Measurements from ENCODE around the gene ZIC4.

The ZIC4 gene

DNA sequence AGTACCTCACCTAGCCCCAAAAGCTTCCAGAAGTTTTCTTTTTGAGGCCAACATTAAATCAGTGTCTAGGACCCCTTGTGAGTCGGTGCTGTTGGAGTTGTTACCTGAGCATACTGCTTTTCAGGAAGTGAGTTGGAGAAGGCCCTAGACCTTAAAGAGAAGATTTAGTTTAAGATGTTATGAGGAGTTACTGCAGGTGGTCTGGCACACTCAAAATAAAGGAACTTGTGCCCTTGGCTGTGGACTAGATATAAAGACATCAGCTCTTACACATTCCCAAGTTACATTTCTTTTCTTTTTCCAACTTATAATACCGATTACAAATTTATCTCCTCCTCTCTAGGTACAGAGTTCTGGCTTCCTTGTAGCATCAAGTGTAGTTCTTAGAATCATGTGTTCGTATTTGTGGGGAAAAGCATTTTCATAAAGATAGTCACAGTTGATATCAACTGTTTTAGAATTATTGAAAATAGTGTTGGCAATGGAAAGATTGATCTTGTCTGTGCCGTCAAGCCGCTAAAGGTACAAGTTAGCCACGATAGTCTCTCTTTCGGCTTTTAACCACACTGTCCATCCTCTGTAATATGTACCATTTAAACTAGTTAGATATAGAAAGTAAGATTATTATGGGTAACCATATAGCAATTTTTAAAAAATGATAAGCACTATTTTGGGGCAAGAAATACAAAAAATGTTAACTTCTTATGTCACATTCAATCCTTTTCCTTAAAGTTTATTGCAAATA lies 11.4 kb upstream of the ZIC4 start:
- no peak for DNase-seq

DNA sequence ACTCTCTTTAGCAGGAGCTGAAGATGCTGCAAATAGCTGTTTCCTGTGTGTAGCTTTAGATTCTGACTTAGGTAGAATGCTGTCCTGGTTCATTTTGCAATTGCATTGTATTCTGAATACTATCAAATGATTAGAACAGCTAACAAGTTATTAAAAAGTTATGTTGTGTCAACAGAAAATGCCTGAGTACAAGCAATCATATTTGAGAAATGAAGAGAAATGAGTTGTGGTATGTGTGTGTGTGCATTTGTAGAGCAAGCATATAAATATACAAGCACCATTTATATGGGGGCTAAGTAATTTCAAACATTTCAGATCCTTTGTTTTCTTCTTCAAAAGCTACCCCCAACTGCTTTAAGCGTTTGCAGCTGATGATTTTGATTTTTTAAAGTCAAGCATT lies 10.6 kb upstream of the ZIC4 start:
- no peak for DNase-seq

DNA sequence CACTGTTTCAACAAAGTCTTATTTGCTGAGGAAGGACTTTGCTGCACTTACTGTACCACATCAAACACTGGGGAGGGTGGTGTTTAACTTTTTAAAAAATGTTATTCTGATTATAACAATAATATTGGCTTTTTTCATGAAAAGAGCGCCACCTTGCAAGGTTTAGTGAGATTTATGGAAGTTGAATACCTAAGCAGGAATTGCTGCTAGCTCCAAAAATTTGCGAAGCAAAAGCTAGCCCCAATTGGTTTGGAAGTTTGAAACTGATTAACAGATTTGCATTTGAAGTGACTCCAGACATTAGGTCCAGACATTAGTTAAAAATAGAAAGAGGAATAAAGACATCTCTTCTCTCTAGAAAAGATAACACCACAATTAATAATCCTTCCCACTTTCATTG lies 9.5 kb upstream of the ZIC4 start:
- no peak for DNase-seq

DNA sequence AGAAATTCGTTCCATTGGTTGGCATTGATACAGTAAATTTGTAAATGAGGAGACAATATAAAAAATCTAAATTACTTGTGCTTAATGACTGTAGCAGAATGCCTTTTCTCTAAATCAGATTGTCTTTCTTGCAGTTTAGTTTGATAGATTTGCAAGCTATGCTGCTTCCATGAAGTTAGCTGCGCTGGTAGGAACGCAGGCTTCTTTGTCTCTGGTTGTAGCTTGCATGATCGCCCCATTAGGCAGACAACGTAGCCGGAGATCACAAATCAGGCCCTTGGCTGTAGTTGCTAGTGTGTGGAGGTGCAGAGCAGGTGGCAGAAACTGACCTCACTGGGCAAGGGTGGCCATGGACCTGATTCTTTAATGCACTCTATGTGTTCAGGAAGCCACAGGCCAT lies 8.9 kb upstream of the ZIC4 start:
- DNase-seq = no peak

DNA sequence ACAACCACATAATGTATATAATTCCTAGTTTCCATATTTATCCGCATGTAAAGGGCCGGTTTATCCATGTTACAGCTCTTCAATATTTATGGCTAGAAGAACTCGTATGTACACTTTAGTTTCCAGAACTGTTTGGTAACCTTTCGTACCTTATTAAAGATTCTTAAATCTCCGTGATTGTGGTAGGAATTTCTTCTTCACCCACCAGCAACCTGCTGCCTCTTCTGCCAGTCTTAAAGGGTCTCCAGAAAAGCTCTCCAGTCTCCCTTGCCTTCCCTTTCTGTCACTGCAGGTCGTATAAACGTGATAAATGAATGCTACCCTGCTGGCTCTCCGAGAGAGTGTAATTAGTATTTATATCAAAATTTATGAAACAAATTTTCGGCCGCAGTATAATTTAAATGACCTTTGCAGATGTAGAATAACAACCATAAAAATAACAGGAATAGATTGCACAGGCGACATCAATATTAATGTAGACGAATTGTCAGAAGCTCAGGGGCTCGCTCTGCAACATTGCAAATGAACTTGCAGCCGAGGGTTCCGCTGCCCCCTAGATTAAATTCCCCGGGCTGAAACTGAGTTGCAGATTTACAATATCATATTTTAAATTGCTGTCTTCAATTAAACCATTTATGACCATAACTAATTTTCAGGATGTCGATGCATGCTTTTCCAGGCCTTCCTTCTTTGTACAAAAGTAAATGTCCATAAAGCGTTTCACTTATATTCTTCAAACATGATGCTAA lies 8.2 kb upstream of the ZIC4 start:
- no peak for DNase-seq

DNA sequence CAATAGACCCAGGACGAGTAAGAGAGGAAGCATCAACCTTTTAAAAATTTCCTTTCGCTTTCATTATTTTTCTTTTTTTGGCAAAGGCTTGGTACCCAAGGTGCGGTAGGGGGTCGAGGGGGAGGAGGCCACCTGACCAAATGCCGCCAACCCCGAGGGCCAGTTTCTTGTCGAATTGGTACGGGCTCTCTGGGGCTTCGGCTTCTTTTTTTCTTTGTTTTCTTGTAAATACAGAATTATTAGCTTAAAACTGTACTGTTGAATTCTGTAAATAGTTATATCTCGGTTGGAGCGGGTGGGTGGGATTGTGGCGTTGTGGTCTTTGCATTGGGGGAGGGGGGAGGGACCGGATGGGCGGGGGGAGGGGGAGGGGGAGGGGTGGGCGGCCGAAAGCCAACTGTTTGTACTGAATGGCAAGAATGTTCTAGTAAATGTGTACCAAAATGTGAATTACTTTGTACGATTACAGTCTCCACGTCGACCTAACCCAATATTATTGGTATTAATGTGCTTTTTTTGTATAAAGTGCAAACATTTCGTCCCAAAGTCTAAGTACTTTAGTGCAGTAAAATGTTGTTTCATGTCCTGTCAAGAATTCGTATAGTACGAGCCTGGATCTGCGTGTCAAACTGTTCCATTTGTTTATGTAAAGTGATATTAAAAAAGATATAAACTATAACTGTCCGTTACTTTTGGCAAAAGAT lies 7.5 kb upstream of the ZIC4 start:
- DNase-seq = no peak

DNA sequence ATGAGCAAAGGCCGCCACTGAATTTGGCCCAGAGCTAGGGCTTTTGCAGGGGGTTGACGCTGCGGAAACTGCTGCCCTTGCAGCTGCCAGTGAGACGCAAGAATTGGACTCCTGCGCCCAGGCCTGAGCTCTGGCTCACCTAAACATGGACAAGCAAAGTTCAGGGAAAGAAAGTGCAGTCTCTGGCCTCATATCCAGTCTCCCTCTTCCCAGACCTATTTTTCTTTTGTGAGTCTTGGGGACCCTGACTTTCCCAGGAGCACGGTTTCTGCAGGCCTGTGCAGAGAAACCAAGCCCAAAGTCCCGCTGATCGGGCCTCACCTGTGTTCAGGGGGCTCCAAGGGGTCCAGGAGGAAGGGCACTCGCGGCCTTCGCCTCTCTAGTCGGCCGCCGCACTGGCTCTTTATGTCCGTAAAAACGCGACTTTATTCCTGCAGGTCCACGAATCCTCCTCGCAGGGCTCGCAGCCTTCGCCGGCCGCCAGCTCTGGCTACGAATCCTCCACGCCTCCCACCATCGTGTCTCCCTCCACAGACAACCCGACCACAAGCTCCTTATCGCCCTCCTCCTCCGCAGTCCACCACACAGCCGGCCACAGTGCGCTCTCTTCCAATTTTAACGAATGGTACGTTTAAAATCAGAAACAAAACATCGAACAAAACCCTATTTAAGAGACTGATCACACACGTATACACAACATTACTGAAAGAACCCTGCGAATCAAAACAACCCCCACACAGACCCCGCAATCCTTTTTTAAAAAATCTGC lies 6.8 kb upstream of the ZIC4 start:
- DNase-seq = no peak

DNA sequence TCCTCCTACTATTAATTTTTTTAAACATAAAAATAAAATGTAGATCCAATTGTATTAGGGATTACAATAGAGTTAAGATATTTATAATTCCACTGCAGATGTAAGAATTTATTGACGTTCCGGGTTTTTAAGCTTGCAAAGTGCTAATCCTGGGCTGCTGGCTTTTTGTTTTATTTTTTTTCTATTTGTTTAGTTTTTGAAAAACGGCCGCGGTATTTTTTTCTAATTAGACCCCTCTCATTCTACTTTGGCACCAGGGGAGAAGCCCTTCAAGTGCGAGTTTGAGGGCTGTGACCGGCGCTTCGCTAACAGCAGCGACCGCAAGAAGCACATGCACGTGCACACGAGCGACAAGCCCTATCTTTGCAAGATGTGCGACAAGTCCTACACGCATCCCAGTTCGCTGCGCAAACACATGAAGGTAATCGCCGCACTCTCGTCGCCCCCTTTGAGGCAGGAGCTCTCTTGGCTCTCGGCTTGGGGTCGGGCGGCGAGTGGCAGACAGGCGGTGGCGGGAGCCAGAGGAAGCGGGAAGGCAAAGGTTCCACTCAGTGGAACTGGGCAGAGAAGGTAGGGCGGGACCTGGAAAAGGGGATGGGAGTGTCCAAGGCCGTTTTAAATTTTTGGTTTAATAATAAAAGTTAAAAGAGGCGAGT lies 6.0 kb upstream of the ZIC4 start:
- DNase-seq = no peak

DNA sequence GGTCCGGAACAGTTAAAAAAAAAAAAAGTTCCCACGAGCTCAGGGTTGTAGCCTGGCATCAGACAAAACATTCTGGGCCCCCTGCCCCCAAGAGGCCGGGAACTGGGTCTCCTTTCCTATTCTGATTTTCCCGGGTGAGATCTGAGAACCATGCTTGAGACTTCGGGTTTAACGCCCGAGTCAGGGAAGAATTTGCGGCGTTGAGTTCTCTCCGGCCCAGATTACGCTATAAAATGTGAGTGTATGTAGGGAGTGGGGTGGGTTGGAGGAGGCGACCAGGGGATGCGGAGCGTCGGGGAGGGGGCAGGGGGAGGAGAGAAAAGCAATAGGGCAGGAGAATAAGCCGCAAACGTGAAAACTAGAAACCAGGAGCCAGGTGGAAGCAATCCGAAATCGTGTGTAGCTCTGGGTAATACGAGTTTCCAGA lies 5.5 kb upstream of the ZIC4 start:
- DNase-seq = no peak

DNA sequence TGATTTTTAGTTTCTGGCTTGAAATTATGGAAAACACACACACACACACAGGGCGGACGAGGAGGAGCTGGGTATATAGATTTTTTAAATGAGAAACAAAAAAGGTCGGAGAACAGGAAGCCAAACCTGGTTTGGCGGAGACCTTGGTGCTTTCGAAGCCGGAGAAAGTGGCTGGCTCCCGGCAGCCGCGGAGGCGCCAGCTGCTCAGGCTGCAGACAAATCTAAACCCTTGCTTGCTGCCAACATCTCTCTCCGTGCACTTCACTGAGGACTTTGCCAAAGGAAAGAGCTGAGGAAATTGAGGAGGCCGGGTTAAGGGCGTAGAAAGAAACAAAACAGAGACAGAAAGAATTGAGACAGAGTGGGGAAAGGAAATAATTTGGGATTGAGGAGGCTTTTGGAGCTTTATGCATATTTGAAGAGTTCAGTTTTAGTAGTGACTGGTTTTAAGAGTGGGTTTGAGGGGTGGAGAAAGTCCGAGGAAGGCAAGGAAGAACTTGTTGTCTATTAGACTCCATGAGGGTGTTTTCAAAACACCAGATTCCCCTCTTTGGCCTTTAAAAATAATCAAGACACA lies 5.0 kb upstream of the ZIC4 start:
- peak; percentile 16 for DNase-seq

DNA sequence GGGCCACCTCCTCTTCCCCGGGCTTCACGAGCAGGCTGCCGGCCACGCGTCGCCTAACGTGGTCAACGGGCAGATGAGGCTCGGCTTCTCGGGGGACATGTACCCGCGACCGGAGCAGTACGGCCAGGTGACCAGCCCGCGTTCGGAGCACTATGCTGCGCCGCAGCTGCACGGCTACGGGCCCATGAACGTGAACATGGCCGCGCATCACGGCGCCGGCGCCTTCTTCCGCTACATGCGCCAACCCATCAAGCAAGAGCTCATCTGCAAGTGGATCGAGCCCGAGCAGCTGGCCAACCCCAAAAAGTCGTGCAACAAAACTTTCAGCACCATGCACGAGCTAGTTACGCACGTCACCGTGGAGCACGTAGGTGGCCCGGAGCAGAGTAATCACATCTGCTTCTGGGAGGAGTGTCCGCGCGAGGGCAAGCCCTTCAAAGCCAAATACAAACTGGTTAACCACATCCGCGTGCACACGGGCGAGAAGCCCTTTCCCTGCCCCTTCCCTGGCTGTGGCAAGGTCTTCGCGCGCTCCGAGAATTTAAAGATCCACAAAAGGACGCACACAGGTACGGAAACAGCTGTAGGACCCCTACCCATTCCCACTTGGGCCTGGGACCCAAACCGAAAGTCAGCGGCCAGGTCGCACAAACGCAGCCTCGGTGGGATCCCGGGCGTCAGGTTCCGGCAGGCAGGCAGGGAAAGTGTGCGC lies 4.3 kb upstream of the ZIC4 start:
- DNase-seq = peak; percentile 60

DNA sequence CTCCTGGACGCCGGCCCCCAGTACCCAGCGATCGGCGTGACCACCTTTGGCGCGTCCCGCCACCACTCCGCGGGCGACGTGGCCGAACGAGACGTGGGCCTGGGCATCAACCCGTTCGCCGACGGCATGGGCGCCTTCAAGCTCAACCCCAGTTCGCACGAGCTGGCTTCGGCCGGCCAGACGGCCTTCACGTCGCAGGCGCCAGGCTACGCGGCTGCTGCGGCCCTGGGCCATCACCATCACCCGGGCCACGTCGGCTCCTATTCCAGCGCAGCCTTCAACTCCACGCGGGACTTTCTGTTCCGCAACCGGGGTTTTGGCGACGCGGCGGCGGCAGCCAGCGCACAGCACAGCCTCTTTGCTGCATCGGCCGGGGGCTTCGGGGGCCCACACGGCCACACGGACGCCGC lies 3.8 kb upstream of the ZIC4 start:
- DNase-seq = no peak

DNA sequence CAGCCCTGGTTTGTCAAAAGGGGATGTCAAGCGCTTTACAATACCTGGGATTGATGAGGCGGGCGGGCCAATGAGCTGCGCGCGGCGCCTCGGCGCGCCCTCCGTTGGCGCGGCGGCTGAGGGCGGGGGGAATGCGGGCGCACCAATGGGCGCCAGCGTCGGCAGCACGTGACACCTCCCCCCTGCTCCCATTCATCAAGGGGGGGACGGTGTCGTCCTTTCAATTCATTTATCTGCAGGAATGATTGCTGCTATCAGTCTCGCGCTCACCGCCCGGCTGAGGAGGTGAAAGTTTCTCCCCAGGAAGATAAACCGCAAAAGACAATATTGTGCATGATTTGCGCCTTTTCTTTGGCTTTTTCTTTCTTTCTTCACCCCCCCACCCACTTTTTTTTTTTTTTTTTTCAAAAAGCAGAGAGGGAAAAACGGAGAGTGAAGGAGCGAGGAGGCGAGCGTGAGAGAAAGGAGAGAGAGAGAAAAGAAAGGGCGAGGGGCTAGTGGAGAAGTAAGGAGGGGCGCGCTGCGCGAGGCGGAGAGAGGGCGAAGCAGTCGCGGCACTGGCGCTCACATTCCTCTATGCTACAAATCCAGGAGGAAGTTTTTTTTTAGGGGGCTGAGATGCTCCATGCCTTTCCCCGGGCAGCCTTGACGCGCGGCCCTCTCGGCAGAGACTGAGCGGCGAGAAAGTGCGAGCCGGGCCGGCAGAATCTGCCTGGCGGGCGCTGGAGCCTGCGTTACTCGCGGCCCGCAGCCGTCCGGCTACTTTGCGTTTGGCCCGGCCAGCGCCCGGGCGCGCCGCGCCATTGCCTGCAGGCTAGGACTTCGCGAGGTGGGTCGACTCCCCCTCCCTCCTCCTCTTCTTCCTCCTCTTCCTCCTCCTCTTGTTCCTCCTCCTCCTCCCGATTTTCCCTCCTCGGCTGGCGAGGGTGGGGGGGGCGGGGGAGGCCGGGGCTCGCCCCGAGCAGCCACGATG lies 3.1 kb upstream of the ZIC4 start, which contains the start of gene ZIC1:
Gene ZIC1, plus strand, starts transcription at position 223 of the 973 bp plus-strand sequence. Its CDS starts 748 bp downstream, at position 971.
- DNase-seq = peak; percentile 74

DNA sequence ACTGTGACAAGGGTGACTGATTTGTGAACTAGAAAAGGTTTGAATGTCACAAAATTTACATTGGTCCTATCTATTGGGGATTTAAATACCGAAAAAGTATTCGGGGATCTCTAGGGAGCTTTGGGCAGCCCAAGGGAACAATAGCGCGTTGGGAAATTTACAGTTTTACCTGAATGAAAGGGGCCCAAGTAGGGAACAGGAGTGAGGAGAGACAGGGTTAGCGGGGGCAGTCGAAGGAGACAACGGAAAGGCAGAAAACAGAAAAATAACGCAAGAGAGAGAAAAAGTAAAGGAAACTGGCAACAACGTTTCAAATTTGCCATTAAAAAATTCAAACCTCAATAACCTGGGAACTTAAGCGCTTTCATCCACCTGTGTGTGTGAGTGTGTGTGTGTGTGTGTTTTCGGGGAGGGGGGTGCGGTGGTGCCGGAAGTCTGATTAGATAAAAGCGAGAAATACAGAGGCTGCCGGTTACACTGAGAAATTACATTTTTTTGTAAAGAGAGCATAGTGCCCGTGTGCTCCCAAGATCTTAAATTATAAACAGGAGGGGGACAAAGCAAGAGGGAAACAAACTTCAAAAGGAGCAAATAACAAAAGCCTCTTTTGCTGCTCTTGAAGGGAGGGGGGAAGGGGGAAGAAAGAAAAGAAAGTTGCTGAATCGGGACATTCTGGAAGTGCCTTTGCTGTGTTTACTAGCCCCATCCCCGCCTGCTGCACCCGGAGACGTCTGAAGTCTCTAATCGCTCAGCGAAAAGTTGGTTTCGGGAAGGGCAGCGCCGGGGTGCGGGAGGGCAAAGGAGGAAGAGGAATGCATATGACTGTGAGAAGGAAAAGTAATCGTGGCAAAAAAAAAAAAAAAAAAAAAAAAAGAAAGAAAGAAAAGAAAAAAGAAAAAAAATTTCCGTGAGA lies 2.1 kb upstream of the ZIC4 start:
- DNase-seq = no peak

DNA sequence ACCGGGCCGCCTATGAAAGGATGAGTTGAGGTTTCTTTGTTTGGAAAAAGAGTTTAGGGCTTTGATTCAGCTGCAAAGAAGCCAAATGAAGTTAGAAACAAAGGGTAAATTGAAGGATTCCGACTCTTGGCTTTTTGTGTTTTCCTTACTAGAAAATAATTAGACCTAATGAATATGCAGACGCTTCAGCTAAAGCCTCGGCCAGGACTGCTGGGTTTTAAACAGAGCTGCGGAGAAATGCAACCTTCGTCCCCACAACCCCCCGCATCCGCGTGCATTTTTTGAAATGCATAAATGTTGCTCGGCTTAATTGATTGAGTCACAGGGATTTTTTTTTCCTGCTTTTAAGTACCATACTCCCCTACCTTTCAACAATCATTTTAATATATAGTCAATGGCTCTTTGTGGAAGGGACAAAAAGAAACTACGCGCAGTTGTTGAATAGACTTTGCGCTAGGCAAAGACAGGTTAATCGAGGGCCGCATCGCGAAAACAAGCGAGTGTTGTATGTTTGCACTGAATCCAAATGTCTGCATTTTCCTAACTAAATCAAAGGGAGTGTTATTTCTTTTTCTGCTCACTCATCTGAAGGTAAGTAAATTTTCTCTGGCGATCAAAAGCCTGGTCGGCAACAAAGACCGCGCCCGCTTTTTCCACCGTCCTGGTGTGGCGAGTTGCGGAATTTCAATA lies 1.3 kb upstream of the ZIC4 start:
- no peak for DNase-seq

DNA sequence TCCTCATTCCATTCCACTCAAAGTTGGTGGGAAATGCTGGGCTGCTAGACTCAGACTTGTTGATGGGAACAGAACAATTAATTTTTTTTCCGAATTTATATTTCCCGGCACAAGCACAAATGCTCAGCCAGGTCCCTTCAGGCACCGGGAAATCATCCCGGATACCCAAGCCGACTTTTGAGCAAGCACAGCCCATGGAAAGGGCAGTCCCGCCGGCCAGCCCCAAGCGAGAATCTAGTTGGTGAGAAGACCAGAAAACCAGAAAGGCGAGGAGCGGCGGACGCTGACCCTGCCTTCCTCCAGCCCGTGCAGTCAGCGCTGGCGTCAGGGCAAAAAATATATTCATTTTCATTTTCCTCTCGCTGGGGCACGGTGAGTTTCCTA lies 763 bp upstream of the ZIC4 start:
- no peak for DNase-seq

DNA sequence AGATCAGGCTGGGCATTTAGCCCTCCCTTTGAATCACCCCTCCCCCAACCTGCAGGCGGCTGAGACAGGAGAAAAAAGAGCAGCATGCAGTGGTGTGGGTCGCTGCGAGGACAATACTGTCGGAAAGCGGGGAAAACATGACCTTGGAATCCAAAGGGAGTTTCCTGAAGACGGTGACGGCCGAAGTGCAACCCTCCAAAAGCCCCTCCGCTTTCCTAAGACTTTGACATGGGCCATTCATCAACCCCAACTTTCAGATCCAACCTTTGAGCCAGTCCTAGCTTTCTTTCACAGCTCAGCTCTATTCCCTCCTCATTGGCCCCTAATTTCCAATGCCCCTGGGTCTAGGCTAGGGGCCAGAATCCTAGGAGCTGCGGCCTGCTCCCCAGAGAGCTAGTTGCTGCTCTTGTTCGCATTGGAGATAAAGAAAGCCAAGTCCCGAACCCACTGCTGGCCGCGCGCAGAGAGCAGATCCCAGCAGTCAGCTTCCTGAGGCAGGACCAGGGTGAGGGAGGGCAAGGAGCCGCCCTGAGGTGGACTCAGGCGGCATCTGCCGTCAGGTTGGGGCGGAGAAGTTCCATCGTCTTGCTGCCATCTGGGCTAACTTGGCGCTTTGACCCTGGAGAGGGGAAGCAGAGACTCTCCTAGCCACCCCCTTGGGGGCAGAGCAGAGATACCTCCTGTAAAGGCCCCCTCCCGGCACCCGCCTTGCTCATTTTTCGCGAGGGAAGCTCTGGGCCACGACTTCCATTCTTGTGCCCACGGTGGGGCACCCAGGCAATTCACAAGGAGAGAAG lies 914 bp downstream of the ZIC4 start:
- no peak for DNase-seq

DNA sequence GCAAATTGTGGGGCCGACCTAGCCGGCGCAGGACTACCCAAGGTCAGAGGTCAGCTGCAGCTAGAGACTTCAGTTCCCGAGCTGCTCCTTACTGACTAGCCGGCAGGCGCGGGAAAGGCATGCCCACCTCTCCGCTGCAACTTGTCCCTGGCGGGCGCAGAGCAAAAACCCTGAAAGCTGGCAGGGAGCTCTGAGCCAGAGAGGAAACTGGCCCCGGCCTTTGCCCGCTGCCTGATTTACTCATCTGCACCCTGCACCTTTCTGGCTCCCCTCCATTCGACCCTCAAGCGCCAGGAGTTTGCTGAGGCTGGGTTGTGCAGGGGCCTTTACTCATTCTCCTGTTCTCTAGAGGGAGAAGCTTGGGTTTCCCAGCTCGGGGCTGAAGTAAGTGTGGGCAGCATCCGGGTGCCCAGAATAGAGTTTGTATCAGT lies 1.5 kb downstream of the ZIC4 start:
- no peak for DNase-seq
